Measurements from ENCODE around the gene EFEMP2. TPM values are rescaled to one million over a fixed set of nuclear protein-coding genes. Genes with fewer than 3 reads are reported as not detected.

The EFEMP2 gene
- total RNA-seq: 15.3 and 20.5 TPM in 2 replicates

GRCh38 chr11:65872586-65873317, at the start of gene EFEMP2:
Gene EFEMP2 (minus strand): TSS chr11:65872800. CDS start chr11:65872354, 446 bp downstream.

GRCh38 chr11:65919141-65919572, 46.6 kb upstream of the EFEMP2 start, which contains the start of gene DRAP1:
Gene DRAP1 (plus strand): TSS chr11:65919426. CDS start chr11:65919502, 76 bp downstream.

GRCh38 chr11:65918211-65919140, 45.9 kb upstream of the EFEMP2 start, which contains the start of gene C11orf68:
Gene C11orf68 (minus strand): TSS chr11:65919062. CDS start chr11:65919031, 31 bp downstream.

GRCh38 chr11:65900125-65900898, 27.7 kb upstream of the EFEMP2 start, which contains the start of gene FOSL1:
Gene FOSL1 (minus strand): TSS chr11:65900388. CDS start chr11:65900339, 49 bp downstream.

GRCh38 chr11:65890324-65891218, 18.0 kb upstream of the EFEMP2 start, which contains the start of gene CCDC85B:
Gene CCDC85B (plus strand): TSS chr11:65890673. CDS start chr11:65890784, 111 bp downstream.

GRCh38 chr11:65888163-65888814, 15.7 kb upstream of the EFEMP2 start, which contains the start of gene FIBP:
Gene FIBP (minus strand): TSS chr11:65888471. CDS start chr11:65888418, 53 bp downstream.

GRCh38 chr11:65879617-65880016, 7.0 kb upstream of the EFEMP2 start, which contains the start of gene CTSW:
Gene CTSW (plus strand): TSS chr11:65879837. CDS start chr11:65879855, 18 bp downstream.

GRCh38 chr11:65860278-65861164, 12.1 kb downstream of the EFEMP2 start, which contains the start of gene MUS81:
Gene MUS81 (plus strand): TSS chr11:65860433. CDS start chr11:65860754, 321 bp downstream.

GRCh38 chr11:65857853-65858680, 14.5 kb downstream of the EFEMP2 start, which contains the start of gene CFL1:
Gene CFL1 (minus strand): TSS chr11:65858180. CDS start chr11:65858099, 81 bp downstream.

GRCh38 chr11:65833297-65834030, 39.1 kb downstream of the EFEMP2 start, which contains the start of gene SNX32:
Gene SNX32 (plus strand): TSS chr11:65833963. CDS start chr11:65834066, 103 bp downstream.

Other genes starting within 250 kb of the EFEMP2 start
- 38.7 and 42.1 TPM in 2 replicates for gene SIPA1, start 234.7 kb downstream of the EFEMP2 start, total RNA-seq
- gene RELA, start 209.9 kb downstream of the EFEMP2 start, total RNA-seq: 12.7 and 14.7 TPM in 2 replicates
- gene KAT5, start 160.5 kb downstream of the EFEMP2 start, total RNA-seq: 31.8 and 35.4 TPM in 2 replicates
- 77.0 and 111 TPM in 2 replicates for gene RNASEH2C, start 152.0 kb downstream of the EFEMP2 start, total RNA-seq
- gene AP5B1, start 91.8 kb downstream of the EFEMP2 start, total RNA-seq: 6.8 and 8.1 TPM in 2 replicates
- not detected in 2 replicates for gene OVOL1, start 85.7 kb downstream of the EFEMP2 start, total RNA-seq
- 1.9 TPM in 1 of 2 replicates, not detected in the other for gene SNX32, start 38.8 kb downstream of the EFEMP2 start, total RNA-seq
- 1,095 and 1,455 TPM in 2 replicates for gene CFL1, start 14.6 kb downstream of the EFEMP2 start, total RNA-seq
- gene MUS81, start 12.4 kb downstream of the EFEMP2 start, total RNA-seq: 47.4 and 53.3 TPM in 2 replicates
- gene CTSW, start 7.0 kb upstream of the EFEMP2 start, total RNA-seq: not detected in 2 replicates
- gene FIBP, start 15.7 kb upstream of the EFEMP2 start, total RNA-seq: 133 and 257 TPM in 2 replicates
- 195 and 218 TPM in 2 replicates for gene CCDC85B, start 17.9 kb upstream of the EFEMP2 start, total RNA-seq
- gene FOSL1, start 27.6 kb upstream of the EFEMP2 start, total RNA-seq: 12.7 and 20.2 TPM in 2 replicates
- 13.3 and 15.7 TPM in 2 replicates for gene C11orf68, start 46.3 kb upstream of the EFEMP2 start, total RNA-seq
- gene DRAP1, start 46.6 kb upstream of the EFEMP2 start, total RNA-seq: 114 and 131 TPM in 2 replicates
- not detected in 2 replicates for gene TSGA10IP, start 72.7 kb upstream of the EFEMP2 start, total RNA-seq
- gene SART1, start 88.9 kb upstream of the EFEMP2 start, total RNA-seq: 33.5 and 74.5 TPM in 2 replicates
- gene EIF1AD, start 129.4 kb upstream of the EFEMP2 start, total RNA-seq: 30.2 and 45.1 TPM in 2 replicates
- 28.6 and 41.9 TPM in 2 replicates for gene BANF1, start 129.7 kb upstream of the EFEMP2 start, total RNA-seq
- gene CST6, start 139.2 kb upstream of the EFEMP2 start, total RNA-seq: not detected in 2 replicates
- gene CATSPER1, start 153.7 kb upstream of the EFEMP2 start, total RNA-seq: under 0.01 and 0.61 TPM in 2 replicates
- not detected in 2 replicates for gene GAL3ST3, start 176.4 kb upstream of the EFEMP2 start, total RNA-seq
- 99.4 and 114 TPM in 2 replicates for gene SF3B2, start 179.6 kb upstream of the EFEMP2 start, total RNA-seq
- 12.7 and 17.8 TPM in 2 replicates for gene PACS1, start 197.5 kb upstream of the EFEMP2 start, total RNA-seq